ENCODE data around the gene KCNAB3.

The KCNAB3 gene

DNA sequence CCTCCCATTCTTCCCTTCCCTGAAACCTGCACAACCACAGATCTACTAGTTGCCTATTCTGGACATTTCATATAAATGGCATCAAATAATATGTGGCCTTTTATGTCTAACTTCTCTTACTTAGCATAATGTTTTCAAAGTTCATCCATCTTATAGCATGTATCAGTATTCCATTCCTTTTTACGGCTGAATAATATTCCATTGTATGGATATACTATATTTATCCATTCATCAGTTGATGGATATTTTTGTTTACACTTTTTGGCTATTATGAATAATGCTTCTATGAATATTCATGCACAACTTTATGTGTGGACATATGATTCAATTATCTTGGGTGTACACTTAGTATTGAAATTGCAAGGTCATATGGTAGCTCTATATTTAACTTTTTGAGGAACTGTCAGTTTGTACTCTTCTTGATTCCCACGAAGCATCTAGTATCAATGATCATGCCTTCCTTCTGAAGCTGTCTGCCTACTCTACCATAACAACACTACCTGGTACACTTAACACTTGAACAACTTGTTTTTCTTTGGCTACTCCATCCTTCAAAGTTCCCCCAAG lies 53.8 kb downstream of the KCNAB3 start:
- DNase-seq (ENCODE audit: low spot score) = no peak

GRCh38 chr17:7873051-7873450 lies 56.6 kb downstream of the KCNAB3 start:
- no peak for DNase-seq (ENCODE audit: low spot score)
